ENCODE data around the gene PTPN20. TPM values are rescaled to one million over a fixed set of nuclear protein-coding genes. Genes with fewer than 3 reads are reported as not detected.

Gene PTPN20
- total and polyA plus RNA-seq, 2 donors from 2014 or later = 1.9 to 2.6 TPM

DNA sequence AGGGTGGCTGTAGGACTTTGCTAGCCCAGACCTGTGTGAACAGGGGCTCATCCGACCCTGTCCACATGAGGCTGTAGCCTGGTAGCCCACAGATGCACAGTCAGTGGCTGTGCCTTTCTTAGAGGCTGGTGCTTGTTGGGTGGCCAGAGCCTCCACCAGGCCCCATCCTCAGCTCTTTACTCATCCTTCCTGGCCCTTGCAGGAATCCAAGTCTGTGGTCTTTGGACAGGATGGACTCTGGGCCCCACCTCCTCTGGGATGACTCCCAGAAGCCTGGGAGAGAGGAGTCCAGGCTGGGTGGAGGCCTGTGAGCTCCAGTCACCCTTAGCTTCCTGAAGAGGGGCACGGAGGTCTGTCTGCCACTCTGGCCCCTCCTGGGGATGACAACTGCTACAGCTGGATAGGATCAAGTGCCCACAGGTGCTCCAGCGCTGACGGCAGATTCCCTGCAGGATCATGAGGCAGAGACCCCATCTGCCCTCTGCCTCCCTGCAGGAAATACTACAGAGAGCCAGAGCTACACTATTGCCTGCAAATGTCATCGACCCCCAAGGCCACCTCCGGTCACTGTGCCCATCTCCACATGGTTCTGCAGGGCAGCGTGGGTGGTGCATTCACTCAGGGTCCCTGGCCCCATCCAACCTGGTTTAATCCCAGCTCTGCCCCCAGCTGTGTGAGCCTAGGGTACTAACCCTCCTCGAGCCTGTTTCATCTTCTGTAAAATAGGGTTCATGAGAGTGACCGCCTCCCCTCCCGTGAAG, 114.5 kb downstream of the PTPN20 start:
- H3K36me3 ChIP-seq (ENCODE audit: control insufficient read depth in 2 of 3, insufficient read depth in 3 of 3, low read length in 3 of 3) = no peaks in the 10 kb centered on the region
- TF ChIP-seq, protein P1, sequence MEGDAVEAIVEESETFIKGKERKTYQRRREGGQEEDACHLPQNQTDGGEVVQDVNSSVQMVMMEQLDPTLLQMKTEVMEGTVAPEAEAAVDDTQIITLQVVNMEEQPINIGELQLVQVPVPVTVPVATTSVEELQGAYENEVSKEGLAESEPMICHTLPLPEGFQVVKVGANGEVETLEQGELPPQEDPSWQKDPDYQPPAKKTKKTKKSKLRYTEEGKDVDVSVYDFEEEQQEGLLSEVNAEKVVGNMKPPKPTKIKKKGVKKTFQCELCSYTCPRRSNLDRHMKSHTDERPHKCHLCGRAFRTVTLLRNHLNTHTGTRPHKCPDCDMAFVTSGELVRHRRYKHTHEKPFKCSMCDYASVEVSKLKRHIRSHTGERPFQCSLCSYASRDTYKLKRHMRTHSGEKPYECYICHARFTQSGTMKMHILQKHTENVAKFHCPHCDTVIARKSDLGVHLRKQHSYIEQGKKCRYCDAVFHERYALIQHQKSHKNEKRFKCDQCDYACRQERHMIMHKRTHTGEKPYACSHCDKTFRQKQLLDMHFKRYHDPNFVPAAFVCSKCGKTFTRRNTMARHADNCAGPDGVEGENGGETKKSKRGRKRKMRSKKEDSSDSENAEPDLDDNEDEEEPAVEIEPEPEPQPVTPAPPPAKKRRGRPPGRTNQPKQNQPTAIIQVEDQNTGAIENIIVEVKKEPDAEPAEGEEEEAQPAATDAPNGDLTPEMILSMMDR (IDR thresholded peaks at IDR 0.05; ENCODE audit: borderline replicate concordance, extremely low read depth, insufficient read depth) = no peak
- no peak for FAIRE-seq
- no peaks in the 10 kb centered on the region for H3K27me3 ChIP-seq (ENCODE audit: control insufficient read depth, insufficient read depth, low read length)
- H3K9me3 ChIP-seq (ENCODE audit: control insufficient read depth in 2 of 3, insufficient read depth in 1 of 3, low read length in 3 of 3) = peaks cover 0 to 3% (median 0%) of the 10 kb centered on the region in 3 donors
- peak in 2 of 5 donors; percentile 7 to 36 for DNase-seq
- no peak overlapping the region for H3K9ac ChIP-seq (ENCODE audit: low read length in 3 of 3)
- intact Hi-C loops (cut with DNase I) = loop anchor here (10.0 kb wide), 1 partner anchor 289 kb away; no protein-coding TSS in a partner anchor
- H3K4me3 ChIP-seq (ENCODE audit: low read length in 3 of 3) = no peak overlapping the region
- no peak overlapping the region for H3K27ac ChIP-seq (ENCODE audit: low read depth in 2 of 2, low read length in 2 of 2)
- no peaks in the 10 kb centered on the region for H3K4me1 ChIP-seq (ENCODE audit: control insufficient read depth in 2 of 3, insufficient read depth in 2 of 3, low read depth in 1 of 3, low read length in 3 of 3)

GRCh38 chr10:47026301-47027107, 115.3 kb downstream of the PTPN20 start:
- DNase-seq = peak in 2 of 5 donors; percentile 6 to 38
- H3K27me3 ChIP-seq (ENCODE audit: control insufficient read depth, insufficient read depth, low read length) = no peaks in the 10 kb centered on the region
- peaks cover 0 to 3% (median 0%) of the 10 kb centered on the region in 3 donors for H3K9me3 ChIP-seq (ENCODE audit: control insufficient read depth in 2 of 3, insufficient read depth in 1 of 3, low read length in 3 of 3)
- no peaks in the 10 kb centered on the region for H3K36me3 ChIP-seq (ENCODE audit: control insufficient read depth in 2 of 3, insufficient read depth in 3 of 3, low read length in 3 of 3)
- intact Hi-C loops (cut with DNase I) = loop anchor here (10.0 kb wide), 1 partner anchor 288 kb away; no protein-coding TSS in a partner anchor
- no peak for FAIRE-seq
- no peak overlapping the region for H3K4me3 ChIP-seq (ENCODE audit: low read length in 3 of 3)
- no peaks in the 10 kb centered on the region for H3K4me1 ChIP-seq (ENCODE audit: control insufficient read depth in 2 of 3, insufficient read depth in 2 of 3, low read depth in 1 of 3, low read length in 3 of 3)
- TF ChIP-seq, protein P1 (IDR thresholded peaks at IDR 0.05; ENCODE audit: borderline replicate concordance, extremely low read depth, insufficient read depth) = no peak
- H3K27ac ChIP-seq (ENCODE audit: low read depth in 2 of 2, low read length in 2 of 2) = no peak overlapping the region
- no peak overlapping the region for H3K9ac ChIP-seq (ENCODE audit: low read length in 3 of 3)

GRCh38 chr10:47027108-47027783, 116.0 kb downstream of the PTPN20 start:
- Histone ChIP-seq H3K4me3 (ENCODE audit: low read length in 3 of 3) (no peak overlapping the region), H3K27me3 (ENCODE audit: control insufficient read depth, insufficient read depth, low read length) (no peaks in the 10 kb centered on the region), H3K27ac (ENCODE audit: low read depth in 2 of 2, low read length in 2 of 2) (no peak overlapping the region), H3K4me1 (ENCODE audit: control insufficient read depth in 2 of 3, insufficient read depth in 2 of 3, low read depth in 1 of 3, low read length in 3 of 3) (no peaks in the 10 kb centered on the region), H3K9ac (ENCODE audit: low read length in 3 of 3) (no peak overlapping the region), H3K36me3 (ENCODE audit: control insufficient read depth in 2 of 3, insufficient read depth in 3 of 3, low read length in 3 of 3) (no peaks in the 10 kb centered on the region), H3K9me3 (ENCODE audit: control insufficient read depth in 2 of 3, insufficient read depth in 1 of 3, low read length in 3 of 3) (peaks cover 0 to 3% (median 0%) of the 10 kb centered on the region in 3 donors)
- FAIRE-seq = no peak
- intact Hi-C loops (cut with DNase I) = loop anchor here (10.0 kb wide), 1 partner anchor 288 kb away; no protein-coding TSS in a partner anchor
- peak in 1 of 5 donors; percentile 6 for DNase-seq
- TF ChIP-seq, protein P1 (IDR thresholded peaks at IDR 0.05; ENCODE audit: borderline replicate concordance, extremely low read depth, insufficient read depth) = no peak

All from kidney (tissue), 14 donors.